ENCODE measurements around the gene GRIK4. TPM values are rescaled to one million over a fixed set of nuclear protein-coding genes. Genes with fewer than 3 reads are reported as not detected.

Gene GRIK4
- total RNA-seq, 4 donors from 2014 or later = 0.09 TPM; not detected in 3

DNA sequence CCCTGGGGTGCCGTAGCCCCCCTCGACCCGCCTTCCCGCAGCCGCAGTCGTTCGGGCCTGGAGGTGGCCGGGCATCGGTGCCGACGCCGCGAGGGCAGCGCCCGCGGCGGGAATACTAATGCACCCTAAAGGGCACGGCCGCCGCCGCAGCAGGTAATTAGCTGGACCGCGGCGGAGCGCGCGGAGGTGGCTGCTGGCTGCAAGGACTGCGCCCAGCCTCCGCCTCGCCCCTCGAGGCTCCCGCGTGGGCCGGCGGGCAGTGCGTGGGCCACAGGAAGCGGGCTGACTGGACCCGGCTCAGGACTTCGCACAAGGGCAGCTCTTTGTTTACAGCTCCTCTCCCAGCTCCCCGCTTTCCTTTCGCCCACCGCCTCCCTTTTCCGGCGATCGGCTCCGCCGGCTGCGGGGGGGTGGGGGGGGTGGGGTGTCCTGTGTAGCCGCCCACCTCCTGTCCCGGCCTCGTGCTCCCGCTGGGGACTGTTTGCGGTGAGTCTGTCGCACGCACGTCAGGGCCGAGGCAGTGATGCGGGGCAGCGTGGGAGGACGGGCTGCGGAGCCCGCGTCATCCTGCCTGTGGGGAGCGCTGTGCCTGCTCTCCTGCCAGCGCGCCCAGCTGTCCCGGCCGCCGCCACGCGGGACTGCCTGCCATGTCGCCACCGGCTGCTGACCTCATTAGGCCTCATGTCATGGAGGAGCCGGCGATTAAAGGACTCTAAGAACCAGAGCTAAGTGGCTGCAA is 53.2 kb downstream of the GRIK4 start:
- ATAC-seq (ENCODE audit: low FRiP score) (peak; percentile 52), DNase-seq (ENCODE audit: low spot score) (no peak)
- TF ChIP-seq, protein P1, sequence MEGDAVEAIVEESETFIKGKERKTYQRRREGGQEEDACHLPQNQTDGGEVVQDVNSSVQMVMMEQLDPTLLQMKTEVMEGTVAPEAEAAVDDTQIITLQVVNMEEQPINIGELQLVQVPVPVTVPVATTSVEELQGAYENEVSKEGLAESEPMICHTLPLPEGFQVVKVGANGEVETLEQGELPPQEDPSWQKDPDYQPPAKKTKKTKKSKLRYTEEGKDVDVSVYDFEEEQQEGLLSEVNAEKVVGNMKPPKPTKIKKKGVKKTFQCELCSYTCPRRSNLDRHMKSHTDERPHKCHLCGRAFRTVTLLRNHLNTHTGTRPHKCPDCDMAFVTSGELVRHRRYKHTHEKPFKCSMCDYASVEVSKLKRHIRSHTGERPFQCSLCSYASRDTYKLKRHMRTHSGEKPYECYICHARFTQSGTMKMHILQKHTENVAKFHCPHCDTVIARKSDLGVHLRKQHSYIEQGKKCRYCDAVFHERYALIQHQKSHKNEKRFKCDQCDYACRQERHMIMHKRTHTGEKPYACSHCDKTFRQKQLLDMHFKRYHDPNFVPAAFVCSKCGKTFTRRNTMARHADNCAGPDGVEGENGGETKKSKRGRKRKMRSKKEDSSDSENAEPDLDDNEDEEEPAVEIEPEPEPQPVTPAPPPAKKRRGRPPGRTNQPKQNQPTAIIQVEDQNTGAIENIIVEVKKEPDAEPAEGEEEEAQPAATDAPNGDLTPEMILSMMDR (IDR thresholded peaks at IDR 0.05) = no peak

DNA sequence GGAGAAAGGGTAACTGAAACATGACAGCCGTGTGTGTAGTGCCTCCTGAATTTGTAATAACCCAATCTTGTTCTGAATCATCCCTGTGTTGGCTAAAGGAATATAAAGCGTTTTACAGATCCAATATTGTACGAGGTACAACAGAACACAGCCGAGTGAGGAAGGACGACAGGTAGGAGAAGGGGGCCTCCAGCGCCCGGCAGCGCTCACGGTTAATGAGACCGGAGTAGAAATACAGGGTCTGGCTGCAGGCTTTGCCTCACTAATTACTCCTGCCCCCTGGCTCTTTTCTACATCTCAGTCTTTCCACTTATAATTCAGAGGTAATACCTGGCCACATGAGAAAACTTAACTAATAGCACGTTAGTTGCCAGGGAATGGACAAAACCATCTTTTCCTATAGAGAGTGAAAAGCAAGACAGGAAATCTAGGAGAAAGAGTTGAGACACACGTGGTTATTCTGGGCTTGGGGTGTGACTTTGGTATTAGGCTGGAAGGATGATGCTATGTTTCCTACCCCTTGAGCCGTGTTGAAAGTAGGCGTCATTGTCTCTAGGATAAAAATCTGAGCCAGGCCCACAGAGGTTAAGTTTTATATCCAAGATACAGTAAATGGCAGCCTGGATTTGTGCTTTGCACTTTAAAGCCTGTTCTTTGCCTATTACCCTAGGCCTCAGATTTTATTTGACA is 54.1 kb downstream of the GRIK4 start:
- TF ChIP-seq, protein P1 (IDR thresholded peaks at IDR 0.05) = no peak
- ATAC-seq (ENCODE audit: low FRiP score) (no peak), DNase-seq (ENCODE audit: low spot score) (no peak)

DNA sequence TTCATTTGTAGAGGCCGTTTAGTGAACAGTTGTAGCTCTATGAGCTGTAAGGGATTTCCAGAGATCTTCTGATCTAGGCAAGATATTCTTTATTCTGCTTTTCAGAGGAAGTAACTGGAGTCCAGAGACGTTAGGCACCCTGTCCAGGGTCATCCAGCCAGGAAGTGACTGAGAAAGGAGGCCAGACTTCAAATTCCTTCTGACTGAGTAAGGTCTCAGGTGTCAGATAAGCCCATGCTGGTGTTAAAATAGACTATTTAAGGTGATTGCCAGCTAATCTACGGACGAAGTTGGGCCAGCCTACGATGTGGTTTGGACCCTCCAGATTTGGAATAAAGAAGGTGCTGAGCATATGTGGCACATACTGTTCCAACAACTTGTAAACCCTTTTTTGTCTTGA is 54.6 kb downstream of the GRIK4 start:
- TF ChIP-seq, protein P1 (IDR thresholded peaks at IDR 0.05) = no peak
- ATAC-seq (ENCODE audit: low FRiP score) (no peak), DNase-seq (ENCODE audit: low spot score) (no peak)

DNA sequence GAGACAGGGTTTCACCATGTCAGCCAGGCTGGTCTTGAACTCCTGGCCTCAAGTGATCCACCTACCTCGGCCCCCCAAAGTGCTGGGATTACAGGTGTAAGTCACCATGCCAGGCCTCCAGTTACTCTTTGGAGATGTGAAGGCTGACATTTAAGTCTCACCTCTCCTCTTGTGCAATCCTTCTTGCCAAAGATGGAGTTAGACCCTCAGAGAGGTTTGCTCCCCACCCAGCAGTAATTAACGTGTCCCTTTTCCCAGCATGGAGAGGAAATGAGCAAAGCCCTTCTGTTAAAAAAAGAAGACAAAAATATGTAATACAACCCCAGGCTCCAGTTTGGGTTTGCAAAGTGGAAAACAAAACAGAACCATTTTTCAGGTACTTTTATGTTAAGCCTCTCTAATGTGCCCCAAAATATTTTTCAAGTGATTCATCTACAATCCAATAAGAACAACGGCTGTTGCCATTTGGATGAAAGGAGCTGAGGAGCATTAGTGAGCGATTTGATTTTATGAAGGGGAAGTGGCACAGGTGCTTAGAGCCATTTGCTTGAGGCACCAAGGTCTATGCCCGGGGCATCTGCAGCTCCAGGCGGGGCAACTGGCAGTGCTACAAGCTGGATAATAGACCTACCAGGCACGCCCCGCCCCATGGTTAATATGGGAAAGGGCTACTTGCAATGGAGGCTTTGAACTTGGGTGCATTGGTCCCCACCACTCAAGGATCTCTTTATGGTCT is 57.2 kb downstream of the GRIK4 start:
- DNase-seq (ENCODE audit: low spot score) (no peak), ATAC-seq (ENCODE audit: low FRiP score) (no peak)
- TF ChIP-seq, protein P1 (IDR thresholded peaks at IDR 0.05) = no peak

DNA sequence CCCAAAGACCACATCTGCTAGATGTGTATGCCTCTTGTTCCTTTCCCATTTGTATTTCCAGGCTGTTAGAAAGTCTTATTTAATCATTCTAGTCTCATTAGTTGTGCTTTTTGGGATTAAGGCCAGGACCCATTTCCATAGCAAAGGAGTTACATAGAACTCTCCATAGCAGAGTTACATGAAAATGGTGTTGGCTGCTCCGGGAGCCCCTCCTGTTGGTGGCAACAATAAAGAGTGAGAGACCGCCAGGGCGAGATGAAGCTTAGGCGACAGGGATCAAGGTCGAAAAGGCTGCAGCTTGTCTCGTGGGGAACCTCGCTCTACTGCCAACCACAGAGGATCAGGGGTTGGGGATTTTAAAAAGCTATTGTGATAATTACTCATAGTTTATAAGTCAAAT is 58.3 kb downstream of the GRIK4 start:
- ATAC-seq (ENCODE audit: low FRiP score) (no peak), DNase-seq (ENCODE audit: low spot score) (no peak)
- TF ChIP-seq, protein P1 (IDR thresholded peaks at IDR 0.05) = no peak

DNA sequence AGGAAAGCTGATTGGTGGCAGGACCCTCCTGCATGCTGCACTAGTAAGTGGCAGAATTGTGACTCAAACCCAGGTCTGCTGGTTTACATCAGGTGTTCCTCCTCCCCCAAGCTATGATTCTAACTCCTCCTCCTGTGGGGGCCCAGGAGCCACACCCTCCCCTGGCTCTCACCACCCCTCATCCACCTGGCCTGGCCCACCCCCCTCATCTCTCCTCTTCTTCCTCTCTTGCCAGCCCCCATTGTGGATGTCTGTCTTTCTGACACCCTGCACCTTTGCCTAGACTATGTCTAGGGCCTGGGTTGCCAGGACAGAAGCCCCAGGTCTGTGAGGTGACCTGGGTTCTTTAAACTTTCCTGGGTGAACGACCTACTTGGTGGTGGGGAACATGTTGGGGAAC is 59.9 kb downstream of the GRIK4 start:
- no peak for DNase-seq (ENCODE audit: low spot score)

More for the DNA sequence above, 59.9 kb downstream of the GRIK4 start:
- no peak for ATAC-seq (ENCODE audit: low FRiP score)
- TF ChIP-seq, protein P1 (IDR thresholded peaks at IDR 0.05) = no peak

Measured in omental fat pad (tissue), 4 donors.